Fibroblast of the aortic adventitia (primary cell): ENCODE data around the gene GLT1D1. TPM values are rescaled to one million over a fixed set of nuclear protein-coding genes. Genes with fewer than 3 reads are reported as not detected.

Experiments used
- DNase-seq: peaks from one replicate; pipeline ENCODE4 v3.0.0-alpha.2; 2010; ENCODE audit warnings: low read depth
- H3K4me3 ChIP-seq: 2 replicates; pipeline ENCODE4 v1.5.1; 2011; ENCODE audit warnings: low read depth, mild to moderate bottlenecking, control low read depth, low read length, moderate library complexity
- CTCF ChIP-seq: IDR thresholded peaks from 2 replicates; pipeline ENCODE4 v1.5.1; 2011; ENCODE audit warnings: mild to moderate bottlenecking, low read length, control low read depth, inconsistent platforms; ENCODE audit not compliant: insufficient read depth
- total RNA-seq: library from RNA; depleted of rRNA; stranded (reverse); fragments of >200 nt; gene quantifications from 2 replicates; pipeline ENCODE4 v1.2.3, GENCODE V29; 2012; ENCODE audit warnings: low replicate concordance

The GLT1D1 gene
- total RNA-seq, 1 donor, result not detected

- H3K4me3 ChIP-seq, result no peak overlapping the region
- DNase-seq, result no peak
- TF ChIP-seq CTCF, result no peak
Observed at GRCh38 chr12:128820723-128821432, 32.4 kb upstream of the GLT1D1 start.

GRCh38 chr12:128823216-128823915 lies 29.9 kb upstream of the GLT1D1 start:
- DNase-seq, result no peak
- TF ChIP-seq CTCF, result no peak
- peak overlapping the region; percentile 94 for H3K4me3 ChIP-seq

GRCh38 chr12:128823916-128824839 lies 29.1 kb upstream of the GLT1D1 start, which contains the start of gene SLC15A4:
SLC15A4 (minus strand) TSS chr12:128823958; CDS start chr12:128823943, 15 bp downstream.
- peak; percentile 28 for TF ChIP-seq CTCF
- H3K4me3 ChIP-seq, result peak within 1 kb of the TSS; percentile 94
- peak; percentile 87 for DNase-seq

GRCh38 chr12:128825835-128826234 lies 27.4 kb upstream of the GLT1D1 start:
- no peak for TF ChIP-seq CTCF
- DNase-seq, result no peak
- no peak overlapping the region for H3K4me3 ChIP-seq

GRCh38 chr12:128827724-128828123 lies 25.6 kb upstream of the GLT1D1 start:
- no peak for DNase-seq
- H3K4me3 ChIP-seq, result no peak overlapping the region
- TF ChIP-seq CTCF, result no peak

- DNase-seq, result no peak
- no peak for TF ChIP-seq CTCF
- H3K4me3 ChIP-seq, result no peak overlapping the region
Observed at GRCh38 chr12:128829861-128830504, 23.3 kb upstream of the GLT1D1 start.
